CD4-positive, alpha-beta T cell treated with Interleukin-17A for 1 hour (primary cell): ENCODE results near the gene TMPRSS11B.
"Not testable (repeated sequence)": the region's sequence is repeated elsewhere in the genome, so short reads cannot be mapped to it uniquely, and the experiment has no call there.

Experiments used
- DNase-seq: peaks from one replicate; pipeline ENCODE4 v3.0.0-alpha.2; 2020

TMPRSS11B gene

GRCh38 chr4:68216501-68216900 lies 29.0 kb downstream of the TMPRSS11B start:
- no peak for DNase-seq

GRCh38 chr4:68209003-68209402 lies 36.5 kb downstream of the TMPRSS11B start:
- no peak for DNase-seq

- not testable (repeated sequence) for DNase-seq
Observed at GRCh38 chr4:68194305-68194704, 51.2 kb downstream of the TMPRSS11B start.

- DNase-seq: no peak
Observed at GRCh38 chr4:68193194-68193593, 52.3 kb downstream of the TMPRSS11B start.

- no peak for DNase-seq
Observed at GRCh38 chr4:68187145-68187544, 58.3 kb downstream of the TMPRSS11B start.

GRCh38 chr4:68184923-68185322 lies 60.6 kb downstream of the TMPRSS11B start:
- no peak for DNase-seq

- no peak for DNase-seq
Observed at GRCh38 chr4:68183417-68183816, 62.1 kb downstream of the TMPRSS11B start.

GRCh38 chr4:68182382-68182820 lies 63.1 kb downstream of the TMPRSS11B start:
- no peak for DNase-seq

GRCh38 chr4:68180849-68181526 lies 64.5 kb downstream of the TMPRSS11B start:
- DNase-seq: no peak

GRCh38 chr4:68176904-68177303 lies 68.6 kb downstream of the TMPRSS11B start:
- DNase-seq: no peak
